Neural progenitor cell (in vitro differentiated cells): ENCODE results near the gene OCEL1. TPM values are rescaled to one million over a fixed set of nuclear protein-coding genes. Genes with fewer than 3 reads are reported as not detected.

Experiments used
- DNase-seq: peaks from one replicate; pipeline ENCODE4 v3.0.0-alpha.2; 2016; ENCODE audit warnings: low spot score
- H2AFZ ChIP-seq: fragments of 200-600 bp; sonication (generic); replicated peaks from 2 replicates; pipeline ENCODE4 v1.6.1; 2016; ENCODE audit warnings: antibody characterized with exemption
- H3F3A ChIP-seq: fragments of 200-600 bp; sonication (generic); 2 replicates; pipeline ENCODE4 v1.6.1; 2016; ENCODE audit warnings: antibody characterized with exemption, low read depth
- H3K27ac ChIP-seq: fragments of 200-600 bp; sonication (generic); 2 replicates; pipeline ENCODE4 v1.5.1; 2016; ENCODE audit warnings: mild to moderate bottlenecking
- H3K27me3 ChIP-seq: fragments of 200-600 bp; sonication (generic); 2 replicates; pipeline ENCODE4 v1.6.1; 2016; ENCODE audit warnings: mild to moderate bottlenecking, moderate library complexity
- H3K36me3 ChIP-seq: fragments of 200-600 bp; sonication (generic); 2 replicates; pipeline ENCODE4 v1.5.1; 2016
- H3K4me1 ChIP-seq: fragments of 200-600 bp; sonication (generic); 2 replicates; pipeline ENCODE4 v1.6.1; 2016; ENCODE audit warnings: mixed run types
- H3K4me2 ChIP-seq: fragments of 200-600 bp; sonication (generic); 2 replicates; pipeline ENCODE4 v1.6.1; 2016
- H3K4me3 ChIP-seq: fragments of 200-600 bp; sonication (generic); 2 replicates; pipeline ENCODE4 v1.5.1; 2016
- H3K79me2 ChIP-seq: fragments of 200-600 bp; sonication (generic); 2 replicates; pipeline ENCODE4 v1.6.1; 2016; ENCODE audit warnings: low read depth
- H3K9ac ChIP-seq: fragments of 200-600 bp; sonication (generic); 2 replicates; pipeline ENCODE4 v1.6.1; 2016
- H3K9me3 ChIP-seq: fragments of 200-600 bp; sonication (generic); 2 replicates; pipeline ENCODE4 v1.5.1; 2016; ENCODE audit warnings: low read depth
- H4K20me1 ChIP-seq: fragments of 200-600 bp; sonication (generic); 2 replicates; pipeline ENCODE4 v1.6.1; 2016; ENCODE audit warnings: low read depth
- H3K27ac Mint-ChIP-seq: 3 replicates; pipeline ENCODE4 v1.8.0; 2021; ENCODE audit warnings: mixed read lengths
- H3K27me3 Mint-ChIP-seq: 2 replicates; pipeline ENCODE4 v1.8.0; 2022; ENCODE audit warnings: low read depth, mild to moderate bottlenecking, inconsistent platforms, moderate library complexity, mixed read lengths; ENCODE audit not compliant: insufficient read depth
- H3K36me3 Mint-ChIP-seq: 3 replicates; pipeline ENCODE4 v1.8.0; 2021; ENCODE audit warnings: mixed read lengths
- H3K4me1 Mint-ChIP-seq: 3 replicates; pipeline ENCODE4 v1.8.0; 2021; ENCODE audit warnings: mixed read lengths
- H3K4me3 Mint-ChIP-seq: 3 replicates; pipeline ENCODE4 v1.8.0; 2021; ENCODE audit warnings: mild to moderate bottlenecking, moderate library complexity, mixed read lengths
- H3K9me3 Mint-ChIP-seq: 3 replicates; pipeline ENCODE4 v1.8.0; 2020; ENCODE audit warnings: mixed read lengths
- CTCF ChIP-seq: fragments of 200-600 bp; sonication (generic); IDR thresholded peaks from 2 replicates; pipeline ENCODE4 v1.5.1; 2017; ENCODE audit warnings: antibody characterized with exemption, mild to moderate bottlenecking
- EZH2 ChIP-seq: fragments of 200-600 bp; sonication (generic); IDR thresholded peaks from 2 replicates; pipeline ENCODE4 v1.6.1; 2017; ENCODE audit warnings: antibody characterized with exemption, mild to moderate bottlenecking, moderate library complexity
- EZH2phosphoT487 ChIP-seq: fragments of 200-600 bp; sonication (generic); IDR thresholded peaks from 2 replicates; pipeline ENCODE4 v1.6.1; 2017; ENCODE audit warnings: antibody characterized with exemption
- total RNA-seq: library from RNA; depleted of rRNA; stranded (reverse); fragments of >200 nt; gene quantifications from 2 replicates; pipeline ENCODE4 v1.2.3, GENCODE V29; 2015; ENCODE audit warnings: low replicate concordance

OCEL1 gene, protein sequence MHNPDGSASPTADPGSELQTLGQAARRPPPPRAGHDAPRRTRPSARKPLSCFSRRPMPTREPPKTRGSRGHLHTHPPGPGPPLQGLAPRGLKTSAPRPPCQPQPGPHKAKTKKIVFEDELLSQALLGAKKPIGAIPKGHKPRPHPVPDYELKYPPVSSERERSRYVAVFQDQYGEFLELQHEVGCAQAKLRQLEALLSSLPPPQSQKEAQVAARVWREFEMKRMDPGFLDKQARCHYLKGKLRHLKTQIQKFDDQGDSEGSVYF
- total RNA-seq, result 4.6 and 7.7 TPM in 2 replicates

DNA sequence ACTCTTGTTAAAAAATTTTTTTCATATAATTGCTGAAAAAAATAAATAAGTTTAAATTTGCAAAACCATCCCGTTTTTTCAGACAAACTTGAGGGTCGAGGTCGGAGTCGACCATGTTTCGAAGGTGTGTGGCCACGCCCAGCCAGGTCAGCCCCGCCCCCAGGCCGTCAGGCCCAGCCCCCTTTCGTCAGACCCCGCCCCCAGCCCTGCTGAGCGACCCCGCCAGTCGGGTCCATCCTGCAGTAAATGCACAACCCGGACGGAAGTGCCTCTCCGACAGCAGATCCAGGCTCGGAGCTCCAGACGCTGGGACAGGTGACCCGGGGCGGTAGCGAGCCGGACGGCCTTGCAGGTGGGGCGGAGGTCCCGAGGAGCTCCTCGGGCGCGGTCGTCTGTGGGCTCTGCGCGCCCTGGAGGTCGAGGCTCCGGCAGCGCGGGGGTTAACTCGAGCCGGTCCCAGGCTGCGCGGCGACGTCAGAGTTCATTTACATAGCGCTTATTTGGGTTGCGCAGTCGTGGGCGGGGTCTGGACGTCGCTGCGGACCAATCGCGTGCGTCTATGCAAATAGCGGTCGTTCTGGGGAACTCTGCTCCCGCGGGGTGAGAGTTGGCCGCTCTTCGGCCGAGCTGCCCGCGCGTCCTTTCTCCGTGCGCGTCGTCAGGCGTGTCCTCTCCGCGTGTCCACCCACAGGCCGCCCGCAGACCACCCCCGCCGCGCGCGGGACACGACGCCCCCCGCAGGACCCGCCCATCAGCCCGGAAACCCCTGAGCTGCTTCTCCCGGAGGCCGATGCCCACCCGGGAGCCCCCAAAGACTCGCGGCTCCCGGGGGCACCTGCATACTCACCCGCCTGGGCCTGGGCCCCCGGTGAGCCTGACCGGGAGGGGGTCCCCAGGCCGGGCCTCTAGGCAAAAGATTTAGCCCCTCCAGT lies at the start of gene OCEL1:
TSS of gene OCEL1 (plus strand) at position 225 of the 932 bp plus-strand sequence. CDS start at position 247, 22 bp downstream.
- H3K4me1 Mint-ChIP-seq, result peaks cover 6% of the 10 kb centered on the region
- Histone ChIP-seq H3K9ac (peak within 1 kb of the TSS; percentile 60), H2AFZ (peak within 1 kb of the TSS; percentile 77), H3K4me1 (peaks cover 3% of the 10 kb centered on the region), H4K20me1 (no peaks in the 10 kb centered on the region), H3K36me3 (no peaks in the 10 kb centered on the region), H3K4me2 (peak within 1 kb of the TSS; percentile 95), H3K27ac (peak within 1 kb of the TSS; percentile 88), H3K79me2 (no peaks in the 10 kb centered on the region), H3K4me3 (peak within 1 kb of the TSS; percentile 76), H3K9me3 (no peaks in the 10 kb centered on the region), H3F3A (peaks cover 38% of the 10 kb centered on the region), H3K27me3 (no peaks in the 10 kb centered on the region)
- H3K27me3 Mint-ChIP-seq, result peaks cover 10% of the 10 kb centered on the region
- peak within 1 kb of the TSS; percentile 89 for H3K4me3 Mint-ChIP-seq
- no peak for TF ChIP-seq EZH2phosphoT487
- no peak for TF ChIP-seq CTCF
- TF ChIP-seq EZH2, result no peak
- H3K27ac Mint-ChIP-seq, result peak within 1 kb of the TSS; percentile 86
- peak; percentile 100 for DNase-seq
- H3K36me3 Mint-ChIP-seq, result peaks cover 6% of the 10 kb centered on the region
- no peaks in the 10 kb centered on the region for H3K9me3 Mint-ChIP-seq

DNA sequence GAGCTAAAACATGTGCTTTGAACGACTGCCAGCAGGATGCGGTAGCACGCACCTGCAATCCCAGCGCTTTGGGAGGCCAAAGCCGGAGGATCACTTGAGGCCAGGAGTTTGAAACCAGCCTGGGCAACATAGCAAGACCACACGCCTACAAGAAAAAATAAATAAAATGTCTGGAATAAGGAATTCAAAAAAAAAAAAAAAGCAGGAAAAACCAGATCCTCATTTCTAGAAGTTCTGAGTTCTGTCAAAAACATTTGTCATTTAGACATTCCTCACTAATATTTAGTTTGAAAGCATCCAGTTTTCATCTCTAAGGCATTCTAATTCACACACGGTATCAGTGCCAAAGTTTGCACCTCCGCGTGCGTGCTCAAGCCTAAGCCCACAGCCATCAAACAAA lies 47.7 kb upstream of the OCEL1 start:
- no peak overlapping the region for H3K4me2 ChIP-seq
- no peaks in the 10 kb centered on the region for H4K20me1 ChIP-seq
- H3K4me3 ChIP-seq, result no peak overlapping the region
- no peaks in the 10 kb centered on the region for H3K9me3 Mint-ChIP-seq
- no peak for DNase-seq
- H3K4me3 Mint-ChIP-seq, result no peak overlapping the region
- no peaks in the 10 kb centered on the region for H3K27me3 ChIP-seq
- H2AFZ ChIP-seq, result no peak overlapping the region
- no peaks in the 10 kb centered on the region for H3K9me3 ChIP-seq
- no peak overlapping the region for H3K9ac ChIP-seq
- peaks cover 5% of the 10 kb centered on the region for H3K27me3 Mint-ChIP-seq
- no peak for TF ChIP-seq EZH2
- TF ChIP-seq CTCF, result no peak
- TF ChIP-seq EZH2phosphoT487, result no peak
- no peaks in the 10 kb centered on the region for H3K36me3 ChIP-seq
- no peak overlapping the region for H3K27ac ChIP-seq
- H3K27ac Mint-ChIP-seq, result no peak overlapping the region
- H3K36me3 Mint-ChIP-seq, result peaks cover 11% of the 10 kb centered on the region
- H3K4me1 Mint-ChIP-seq, result peaks cover 7% of the 10 kb centered on the region
- H3K4me1 ChIP-seq, result peaks cover 8% of the 10 kb centered on the region
- H3K79me2 ChIP-seq, result no peaks in the 10 kb centered on the region
- H3F3A ChIP-seq, result peaks cover 16% of the 10 kb centered on the region

DNA sequence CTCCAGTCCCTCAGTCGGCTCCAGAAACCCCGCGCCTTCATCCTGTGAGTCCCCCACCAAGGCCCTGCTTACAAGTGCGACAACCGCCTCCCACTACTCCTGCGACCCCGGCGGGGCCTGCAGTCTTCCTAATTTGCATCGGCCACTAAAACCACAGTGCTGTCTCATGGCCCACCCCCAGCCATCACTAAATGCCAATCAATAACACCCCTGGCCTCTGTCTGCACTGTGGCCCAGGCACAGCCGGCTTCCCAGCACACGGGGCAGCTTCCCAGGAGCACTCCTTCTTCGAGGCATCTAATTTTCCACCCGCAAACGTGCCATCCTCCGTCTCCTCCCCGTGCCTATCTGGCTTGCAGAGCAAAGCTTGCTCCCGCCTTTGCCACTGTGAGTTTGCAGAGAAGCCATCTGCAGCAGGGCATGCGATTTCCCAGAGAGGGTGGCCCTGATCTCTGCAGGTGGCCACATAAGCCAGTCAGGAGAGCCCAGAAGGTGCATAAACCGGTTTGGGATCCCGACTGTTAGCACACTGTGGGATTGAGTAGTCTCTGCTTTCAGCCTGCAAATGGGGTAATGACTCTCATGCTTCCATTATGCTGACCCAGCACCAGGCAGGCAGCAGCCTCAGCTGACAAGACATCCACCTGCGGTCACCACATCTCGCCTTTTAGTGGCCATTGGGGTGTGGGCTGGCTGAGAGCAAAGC lies 44.9 kb upstream of the OCEL1 start:
- Mint-ChIP-seq H3K36me3 (peaks cover 20% of the 10 kb centered on the region), H3K27me3 (peaks cover 4% of the 10 kb centered on the region), H3K4me3 (peak overlapping the region; percentile 10), H3K27ac (peak overlapping the region; percentile 11), H3K4me1 (peaks cover 7% of the 10 kb centered on the region), H3K9me3 (no peaks in the 10 kb centered on the region)
- TF ChIP-seq EZH2phosphoT487, result no peak
- no peak for TF ChIP-seq CTCF
- TF ChIP-seq EZH2, result no peak
- H3K4me1 ChIP-seq, result peaks cover 8% of the 10 kb centered on the region
- H3K9me3 ChIP-seq, result no peaks in the 10 kb centered on the region
- no peak overlapping the region for H3K4me2 ChIP-seq
- H3K36me3 ChIP-seq, result no peaks in the 10 kb centered on the region
- H3F3A ChIP-seq, result peaks cover 16% of the 10 kb centered on the region
- no peak overlapping the region for H2AFZ ChIP-seq
- H4K20me1 ChIP-seq, result no peaks in the 10 kb centered on the region
- H3K9ac ChIP-seq, result no peak overlapping the region
- no peaks in the 10 kb centered on the region for H3K79me2 ChIP-seq
- no peak overlapping the region for H3K27ac ChIP-seq
- H3K4me3 ChIP-seq, result no peak overlapping the region
- H3K27me3 ChIP-seq, result no peaks in the 10 kb centered on the region
- DNase-seq, result peak; percentile 42
